GM06990 (cell line): ENCODE results near the gene INF2.
"Not testable (repeated sequence)": the region's sequence is repeated elsewhere in the genome, so short reads cannot be mapped to it uniquely, and the experiment has no call there.

Experiments
- DNase-seq: peaks from one replicate; pipeline ENCODE4 v3.0.0-alpha.2; 2011; ENCODE audit not compliant: insufficient read length; ENCODE audit errors: extremely low read depth
- H3K27me3 ChIP-seq: replicated peaks from 2 replicates; pipeline ENCODE4 v1.6.0; 2011; ENCODE audit warnings: low read length; ENCODE audit not compliant: control insufficient read depth, insufficient read depth
- H3K36me3 ChIP-seq: 2 replicates; pipeline ENCODE4 v1.5.1; 2011; ENCODE audit warnings: low read length; ENCODE audit not compliant: control insufficient read depth, insufficient read depth
- H3K4me3 ChIP-seq: replicated peaks from 2 replicates; pipeline ENCODE4 v1.5.1; 2011; ENCODE audit warnings: low read depth, mild to moderate bottlenecking, control low read depth, low read length
- CTCF ChIP-seq: IDR thresholded peaks from 2 replicates; pipeline ENCODE4 v1.5.1; 2011; ENCODE audit warnings: low read length, control low read depth, mild to moderate bottlenecking, inconsistent platforms; ENCODE audit not compliant: insufficient read depth, poor library complexity, severe bottlenecking

INF2 gene

GRCh38 chr14:104650981-104651875 lies 38.2 kb upstream of the INF2 start:
- no peak for DNase-seq
- TF ChIP-seq CTCF = no peak

GRCh38 chr14:104651876-104652260 lies 37.5 kb upstream of the INF2 start:
- H3K4me3 ChIP-seq = no peak overlapping the region
- DNase-seq = no peak
- TF ChIP-seq CTCF = no peak

More at GRCh38 chr14:104650981-104651875, 38.2 kb upstream of the INF2 start:
- no peaks in the 10 kb centered on the region for H3K36me3 ChIP-seq
- H3K27me3 ChIP-seq = no peaks in the 10 kb centered on the region
- H3K4me3 ChIP-seq = no peak overlapping the region

GRCh38 chr14:104652386-104652785 lies 37.0 kb upstream of the INF2 start:
- H3K36me3 ChIP-seq = no peaks in the 10 kb centered on the region
- TF ChIP-seq CTCF = no peak
- H3K4me3 ChIP-seq = no peak overlapping the region
- no peaks in the 10 kb centered on the region; the same call in 1 of the 2 replicates for H3K27me3 ChIP-seq
- no peak for DNase-seq

More at GRCh38 chr14:104651876-104652260, 37.5 kb upstream of the INF2 start:
- Histone ChIP-seq H3K36me3 (no peaks in the 10 kb centered on the region), H3K27me3 (no peaks in the 10 kb centered on the region; the same call in 1 of the 2 replicates)

- not testable (repeated sequence) for H3K4me3 ChIP-seq, H3K36me3 ChIP-seq, H3K27me3 ChIP-seq, DNase-seq
These were observed 36.1 kb upstream of the INF2 start for GRCh38 chr14:104653130-104653920.

GRCh38 chr14:104654119-104654518 lies 35.3 kb upstream of the INF2 start:
- Histone ChIP-seq H3K4me3 (no peak overlapping the region), H3K36me3 (no peaks in the 10 kb centered on the region), H3K27me3 (no peaks in the 10 kb centered on the region; the same call in 1 of the 2 replicates)
- DNase-seq = no peak
- no peak for TF ChIP-seq CTCF
